Heart right ventricle (tissue), 16 donors: Measurements from ENCODE around the gene BPIFB2. TPM values are rescaled to one million over a fixed set of nuclear protein-coding genes. Genes with fewer than 3 reads are reported as not detected.
A peak's percentile ranks its signal among the peaks of the same experiment; 100 is the strongest.

Source experiments
- ATAC-seq, 8 donors: fragments of 200-7000 bp; cut with Tn5 transposase; one replicate each; pipeline ENCODE4 v1.9.1; 2020; ENCODE audit warnings: mild to moderate bottlenecking in 8 of 8, moderate library complexity in 8 of 8, moderate number of reproducible peaks in 1 of 8
- DNase-seq, 2 donors: peaks; one replicate each; pipeline ENCODE4 v3.0.0-alpha.2; 2020
- H3K27ac ChIP-seq, 10 donors: fragments of 200-600 bp; sonication (generic) in 2 of 10; one replicate each; pipeline versions ENCODE4 v1.5.0 to v1.8.0; 2020 to 2022; ENCODE audit warnings: mild to moderate bottlenecking in 3 of 10
- H3K27me3 ChIP-seq, 7 donors: fragments of 200-600 bp; one replicate each; pipeline ENCODE4 v1.8.0; 2021 to 2022; ENCODE audit warnings: mild to moderate bottlenecking in 2 of 7
- H3K36me3 ChIP-seq, 9 donors: fragments of 200-600 bp; sonication (generic) in 1 of 9; one replicate each; pipeline versions ENCODE4 v1.5.0 to v1.8.0; 2020 to 2022; ENCODE audit warnings: mild to moderate bottlenecking in 2 of 9
- H3K4me1 ChIP-seq, 9 donors: fragments of 200-600 bp; sonication (generic) in 1 of 9; one replicate each; pipeline versions ENCODE4 v1.5.0 to v1.8.0; 2020 to 2022; ENCODE audit warnings: mild to moderate bottlenecking in 4 of 9
- H3K4me3 ChIP-seq, 10 donors: fragments of 200-600 bp; sonication (generic) in 2 of 10; one replicate each; pipeline versions ENCODE4 v1.5.0 to v1.8.0; 2020 to 2022; ENCODE audit warnings: mild to moderate bottlenecking in 7 of 10, moderate library complexity in 2 of 10
- H3K9me3 ChIP-seq, 11 donors: fragments of 200-600 bp in 10 of 11; sonication (generic) in 2 of 11; one replicate each; pipeline versions ENCODE4 v1.5.0 to v1.8.0; 2013 to 2022; ENCODE audit warnings: mild to moderate bottlenecking in 2 of 11, control low read depth in 1 of 11, moderate library complexity in 1 of 11
- WGBS, 2 donors: extraction: QIAGEN DNeasy Blood & Tissue Kit; methylation state at CpG; one replicate each; pipeline ENCODE4 v1.1.7; 2013; ENCODE audit warnings: inconsistent platforms in 1 of 2; 5-methylcytosine and 5-hydroxymethylcytosine counted together
- intact Hi-C, 10 donors: fragments of 100-400 bp; cut with DNase I; formaldehyde crosslinking; loops; one replicate each; pipeline versions ENCODE4 v1.11.1 to v1.14.2; 2022
- polyA plus RNA-seq, 2 donors: library from polyadenylated mRNA; stranded (reverse); fragments of 200-250 nt; gene quantifications; one replicate each; pipeline ENCODE4 v1.2.3, GENCODE V29; 2013
- total RNA-seq, 10 donors: library from RNA; stranded (reverse); fragmentation: NEBNext Ultra II Directional in 3 of 10; extraction: Animal tissue kit (Norgen Biotek cat#: 25700) in 3 of 10; gene quantifications; one replicate each; pipeline versions ENCODE4 v1.2.1 to v1.2.4, GENCODE V29; 2021 to 2023
- TF ChIP-seq, protein P1 (sequence below), 9 donors: fragments of 200-600 bp; sonication (generic) in 2 of 9; IDR thresholded peaks; one replicate each; pipeline versions ENCODE4 v1.5.0 to v1.8.0; 2021 to 2022; ENCODE audit warnings: antibody characterized with exemption in 9 of 9, mild to moderate bottlenecking in 5 of 9, moderate library complexity in 1 of 9
- donor health status: Arrhythmogenic right ventricular cardiomyopathy.
- donor health status: ischemic (EF 13 %, LVEDD 7.1; RV severe dilation, severe dysfunction).
- donor health status: healthy with polysubstance abuse.
- donor health status: DM: no; HTN: yes; CAD: no.
- donor health status: DM: no; HTN: no; CAD: no.
- donor health status: ischemic (EF 25% LVEDD 6.9; RV normal size, moderate dysfunction).
- donor health status: ischemic (EF 25% LVEDD 5.7; RV mildly dilated, moderate dysfunction).
- donor health status: healthy.
- donor health status: DM: yes; HTN: yes; CAD: no.
- donor health status: Ischemic cardiomyopathy.
- donor health status: ischemic (EF 35%, LVEDD 5.7; RV mildly dilated, moderate dysfunction).
- donor health status: nonischemic (EF 11% LVEDD 7.7; RV severe dilation, severe dysfunction).
- donor health status: DM: yes; HTN: yes; CAD: no.
- donor health status: PGD.
- donor health status: ischemic (EF 29% LVEDD 5.4; RV normal size, mild dysfunction).
- donor health status: nonischemic (EF 23%, LVEDD 6.1; RV moderate dilation, normal function).

BPIFB2 gene
- total and polyA plus RNA-seq, 12 donors, result not detected

GRCh38 chr20:32983459-32984112 is 23.9 kb upstream of the BPIFB2 start:
- ATAC-seq (no peak), DNase-seq (no peak)
- 84 to 86% methylated on average over 12 of the region's 12 CpGs for WGBS, 2 donors
- Histone ChIP-seq H3K27ac (peak overlapping the region in 5 of 10 donors; percentile 46 to 75 (median 65)), H3K9me3 (no peaks in the 10 kb centered on the region), H3K4me3 (no peak overlapping the region), H3K4me1 (peaks cover 0 to 7% (median 0%) of the 10 kb centered on the region in 9 donors), H3K27me3 (no peaks in the 10 kb centered on the region), H3K36me3 (no peaks in the 10 kb centered on the region)
- intact Hi-C loops, result no loop called here
- TF ChIP-seq, protein P1, sequence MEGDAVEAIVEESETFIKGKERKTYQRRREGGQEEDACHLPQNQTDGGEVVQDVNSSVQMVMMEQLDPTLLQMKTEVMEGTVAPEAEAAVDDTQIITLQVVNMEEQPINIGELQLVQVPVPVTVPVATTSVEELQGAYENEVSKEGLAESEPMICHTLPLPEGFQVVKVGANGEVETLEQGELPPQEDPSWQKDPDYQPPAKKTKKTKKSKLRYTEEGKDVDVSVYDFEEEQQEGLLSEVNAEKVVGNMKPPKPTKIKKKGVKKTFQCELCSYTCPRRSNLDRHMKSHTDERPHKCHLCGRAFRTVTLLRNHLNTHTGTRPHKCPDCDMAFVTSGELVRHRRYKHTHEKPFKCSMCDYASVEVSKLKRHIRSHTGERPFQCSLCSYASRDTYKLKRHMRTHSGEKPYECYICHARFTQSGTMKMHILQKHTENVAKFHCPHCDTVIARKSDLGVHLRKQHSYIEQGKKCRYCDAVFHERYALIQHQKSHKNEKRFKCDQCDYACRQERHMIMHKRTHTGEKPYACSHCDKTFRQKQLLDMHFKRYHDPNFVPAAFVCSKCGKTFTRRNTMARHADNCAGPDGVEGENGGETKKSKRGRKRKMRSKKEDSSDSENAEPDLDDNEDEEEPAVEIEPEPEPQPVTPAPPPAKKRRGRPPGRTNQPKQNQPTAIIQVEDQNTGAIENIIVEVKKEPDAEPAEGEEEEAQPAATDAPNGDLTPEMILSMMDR (IDR thresholded peaks at IDR 0.05), result no peak

GRCh38 chr20:32984196-32984595 is 23.3 kb upstream of the BPIFB2 start:
- TF ChIP-seq, protein P1 (IDR thresholded peaks at IDR 0.05), result no peak

GRCh38 chr20:32984631-32985354 is 22.7 kb upstream of the BPIFB2 start:
- ATAC-seq, result no peak

More at GRCh38 chr20:32984196-32984595, 23.3 kb upstream of the BPIFB2 start:
- H3K9me3 ChIP-seq, result no peaks in the 10 kb centered on the region
- 61 to 69% methylated on average over 7 of the region's 7 CpGs for WGBS, 2 donors
- no peak for ATAC-seq
- H3K4me1 ChIP-seq, result peaks cover 0 to 7% (median 0%) of the 10 kb centered on the region in 9 donors
- intact Hi-C loops, result no loop called here
- DNase-seq, result no peak
- H3K4me3 ChIP-seq, result no peak overlapping the region
- H3K27me3 ChIP-seq, result no peaks in the 10 kb centered on the region
- H3K27ac ChIP-seq, result no peak overlapping the region
- H3K36me3 ChIP-seq, result no peaks in the 10 kb centered on the region

GRCh38 chr20:32985596-32985995 is 21.9 kb upstream of the BPIFB2 start:
- ATAC-seq, result no peak

More at GRCh38 chr20:32984631-32985354, 22.7 kb upstream of the BPIFB2 start:
- Histone ChIP-seq H3K9me3 (no peaks in the 10 kb centered on the region), H3K4me1 (peaks cover 0 to 7% (median 0%) of the 10 kb centered on the region in 9 donors), H3K27ac (no peak overlapping the region), H3K27me3 (no peaks in the 10 kb centered on the region), H3K36me3 (no peaks in the 10 kb centered on the region), H3K4me3 (no peak overlapping the region)
- TF ChIP-seq, protein P1 (IDR thresholded peaks at IDR 0.05), result no peak
- intact Hi-C loops, result no loop called here
- WGBS, 2 donors, result 84 to 89% methylated on average over 9 of the region's 9 CpGs
- no peak for DNase-seq

More at GRCh38 chr20:32985596-32985995, 21.9 kb upstream of the BPIFB2 start:
- no peak for DNase-seq
- TF ChIP-seq, protein P1 (IDR thresholded peaks at IDR 0.05), result no peak
- H3K4me1 ChIP-seq, result peaks cover 0 to 7% (median 0%) of the 10 kb centered on the region in 9 donors
- H3K9me3 ChIP-seq, result no peaks in the 10 kb centered on the region
- no peaks in the 10 kb centered on the region for H3K36me3 ChIP-seq
- H3K27ac ChIP-seq, result no peak overlapping the region
- intact Hi-C loops, result no loop called here
- H3K27me3 ChIP-seq, result no peaks in the 10 kb centered on the region
- no peak overlapping the region for H3K4me3 ChIP-seq
- 87 to 96% methylated on average over 6 of the region's 6 CpGs for WGBS, 2 donors
